K562 (cell line): ENCODE measurements around the gene CTPS2. TPM values are rescaled to one million over a fixed set of nuclear protein-coding genes. Genes with fewer than 3 reads are reported as not detected.

ENCODE experiments used
- ATF1 ChIP-seq, 2 experiments: fragments of 450-650 bp in 1 of 2; IDR thresholded peaks; 2 replicates each; pipeline ENCODE4 v1.6.1; 2016; ENCODE audit warnings: missing compliant biosample characterization in 1 of 2, missing genetic modification characterization in 1 of 2
- BACH1 ChIP-seq: fragments of 200-800 bp; sonication (Bioruptor generic); IDR thresholded peaks from 2 replicates; pipeline ENCODE4 v1.6.1; 2016; ENCODE audit warnings: missing genetic modification characterization, missing compliant biosample characterization
- CHD1 ChIP-seq: fragments of 200-600 bp; sonication (generic); IDR thresholded peaks from one replicate; pipeline ENCODE4 v1.6.1; 2012; ENCODE audit warnings: mild to moderate bottlenecking, moderate library complexity, low read length, inconsistent platforms
- CHD4 ChIP-seq: fragments of 200-600 bp; sonication (generic); IDR thresholded peaks from 3 replicates; pipeline ENCODE4 v1.6.1; 2012; ENCODE audit warnings: low read depth, mild to moderate bottlenecking, mixed read lengths, low read length, inconsistent platforms; ENCODE audit not compliant: insufficient read depth, insufficient replicate concordance, poor library complexity, severe bottlenecking
- ERF ChIP-seq: fragments of 450-650 bp; formaldehyde crosslinking; IDR thresholded peaks from 2 replicates; pipeline ENCODE4 v1.4.0; 2020; ENCODE audit warnings: mild to moderate bottlenecking, mixed read lengths
- GTF2F1 ChIP-seq: IDR thresholded peaks from 2 replicates; pipeline ENCODE4 v1.6.1; 2011; ENCODE audit warnings: low read depth, low read length, improper control_type of control experiment
- KLF16 ChIP-seq: IDR thresholded peaks from 2 replicates; pipeline ENCODE4 v1.6.1; 2016; ENCODE audit warnings: antibody characterized with exemption
- LEF1 ChIP-seq: fragments of 450-650 bp; IDR thresholded peaks from 2 replicates; pipeline ENCODE4 v1.6.1; 2016; ENCODE audit warnings: mild to moderate bottlenecking
- PML ChIP-seq: IDR thresholded peaks from 2 replicates; pipeline ENCODE4 v1.6.1; 2012; ENCODE audit warnings: low read length, inconsistent platforms
- RCOR1 ChIP-seq, 2 experiments: IDR thresholded peaks; 2 replicates each; pipeline ENCODE4 v1.6.1; 2012; ENCODE audit warnings: low read depth in 2 of 2, low read length in 2 of 2, borderline replicate concordance in 1 of 2, improper control_type of control experiment in 1 of 2
- RUNX1 ChIP-seq: sonication (generic); IDR thresholded peaks from 2 replicates; pipeline ENCODE4 v1.6.1; 2016; ENCODE audit warnings: antibody characterized with exemption, low read depth
- SP1 ChIP-seq: sonication (generic); formaldehyde crosslinking; IDR thresholded peaks from 2 replicates; pipeline ENCODE4 v1.8.1; 2022; ENCODE audit warnings: mild to moderate bottlenecking, missing genetic modification reagents
- ZBTB2 ChIP-seq: fragments of 450-650 bp; IDR thresholded peaks from 2 replicates; pipeline ENCODE4 v1.6.1; 2016; ENCODE audit warnings: antibody characterized with exemption
- ZFP1 ChIP-seq: fragments of 450-650 bp; formaldehyde crosslinking; IDR thresholded peaks from 2 replicates; pipeline ENCODE4 v1.4.0; 2020; ENCODE audit warnings: mild to moderate bottlenecking, mixed read lengths
- ZMIZ1 ChIP-seq, 2 experiments: fragments of 150-350 bp in 1 of 2; IDR thresholded peaks; 2 replicates each; pipeline ENCODE4 v1.6.1; 2012 to 2016; ENCODE audit warnings: low read depth in 2 of 2, low read length in 2 of 2, mild to moderate bottlenecking in 1 of 2, moderate library complexity in 1 of 2
- ZNF75A ChIP-seq: fragments of 450-650 bp; formaldehyde crosslinking; IDR thresholded peaks from 2 replicates; pipeline ENCODE4 v1.4.0; 2020; ENCODE audit warnings: mild to moderate bottlenecking
- ZNF778 ChIP-seq: fragments of 450-650 bp; formaldehyde crosslinking; IDR thresholded peaks from 2 replicates; pipeline ENCODE4 v1.4.0; 2020; ENCODE audit warnings: mild to moderate bottlenecking, moderate library complexity
- polyA plus RNA-seq, 8 experiments: library from polyadenylated mRNA; depleted of rRNA in 4 of 8; stranded (reverse) in 5 of 8; unstranded in 3 of 8; fragments of >200 nt; fragmentation: Nextera tagmentation in 2 of 8; fragmentation: Illumina TruSeq in 1 of 8; extraction: Ambion mirVana in 2 of 8; extraction: Trizol in 1 of 8; gene quantifications; 2 replicates each; pipeline versions ENCODE4 v1.2.1 to v1.2.3, GENCODE V29; 2011 to 2014; ENCODE audit warnings: inconsistent platforms in 1 of 8, missing spikeins in 1 of 8
- total RNA-seq, 7 experiments: library from RNA; depleted of rRNA in 6 of 7; stranded (reverse); fragments of >200 nt in 6 of 7; fragmentation: Illumina TruSeq in 2 of 7; extraction: Trizol in 2 of 7; gene quantifications; 2 replicates each; pipeline versions ENCODE4 v1.2.1 to v1.2.3, GENCODE V29; 2011 to 2021; ENCODE audit warnings: low replicate concordance in 1 of 7
- TF ChIP-seq, protein P1 (sequence below): sonication (generic); formaldehyde crosslinking; IDR thresholded peaks from 2 replicates; pipeline ENCODE4 v1.8.1; 2023; ENCODE audit warnings: mild to moderate bottlenecking, missing genetic modification reagents
- TF ChIP-seq, protein P2 (sequence below): fragments of 250-450 bp; sonication (Bioruptor Pico); IDR thresholded peaks from 2 replicates; pipeline ENCODE4 v1.4.0; 2020; ENCODE audit warnings: mild to moderate bottlenecking

The CTPS2 gene
- total and polyA plus RNA-seq, 9 of the 15 experiments (the other 6 are each of a cell fraction or from before 2014, with no cell fraction given), result 5.4 to 19.5 (median 14.1) TPM

- TF ChIP-seq BACH1 (no peak), SP1 (CRISPR knock-in tag) (peak; percentile 96), GTF2F1 (peak; percentile 45; the same call in 1 of the 2 replicates), CHD4 (no peak), KLF16 (no peak), RUNX1 (no peak), ZBTB2 (no peak), ZNF75A (no peak), RCOR1 (IDR thresholded peaks at IDR 0.05; ENCODE audit: borderline replicate concordance in 1 of 2, low read depth in 2 of 2, low read length in 2 of 2) (no peak), ZMIZ1 (IDR thresholded peaks at IDR 0.05; ENCODE audit: low read depth in 2 of 2, low read length in 2 of 2) (no peak), PML (peak; percentile 81; the same call in 1 of the 2 replicates), CHD1 (no peak), LEF1 (no peak), ZFP1 (no peak), ERF (CRISPR knock-in tag) (no peak), ZNF778 (CRISPR knock-in tag) (no peak), ATF1 (CRISPR knock-in tag; IDR thresholded peaks at IDR 0.05) (peak; percentile 83), ATF1 (tag; IDR thresholded peaks at IDR 0.05) (peak; percentile 99)
- TF ChIP-seq, protein P1, sequence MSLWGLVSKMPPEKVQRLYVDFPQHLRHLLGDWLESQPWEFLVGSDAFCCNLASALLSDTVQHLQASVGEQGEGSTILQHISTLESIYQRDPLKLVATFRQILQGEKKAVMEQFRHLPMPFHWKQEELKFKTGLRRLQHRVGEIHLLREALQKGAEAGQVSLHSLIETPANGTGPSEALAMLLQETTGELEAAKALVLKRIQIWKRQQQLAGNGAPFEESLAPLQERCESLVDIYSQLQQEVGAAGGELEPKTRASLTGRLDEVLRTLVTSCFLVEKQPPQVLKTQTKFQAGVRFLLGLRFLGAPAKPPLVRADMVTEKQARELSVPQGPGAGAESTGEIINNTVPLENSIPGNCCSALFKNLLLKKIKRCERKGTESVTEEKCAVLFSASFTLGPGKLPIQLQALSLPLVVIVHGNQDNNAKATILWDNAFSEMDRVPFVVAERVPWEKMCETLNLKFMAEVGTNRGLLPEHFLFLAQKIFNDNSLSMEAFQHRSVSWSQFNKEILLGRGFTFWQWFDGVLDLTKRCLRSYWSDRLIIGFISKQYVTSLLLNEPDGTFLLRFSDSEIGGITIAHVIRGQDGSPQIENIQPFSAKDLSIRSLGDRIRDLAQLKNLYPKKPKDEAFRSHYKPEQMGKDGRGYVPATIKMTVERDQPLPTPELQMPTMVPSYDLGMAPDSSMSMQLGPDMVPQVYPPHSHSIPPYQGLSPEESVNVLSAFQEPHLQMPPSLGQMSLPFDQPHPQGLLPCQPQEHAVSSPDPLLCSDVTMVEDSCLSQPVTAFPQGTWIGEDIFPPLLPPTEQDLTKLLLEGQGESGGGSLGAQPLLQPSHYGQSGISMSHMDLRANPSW (CRISPR knock-in tag), result 0 out of 2 replicates have a peak, but pooled peaks have one; percentile 80
- TF ChIP-seq, protein P2, sequence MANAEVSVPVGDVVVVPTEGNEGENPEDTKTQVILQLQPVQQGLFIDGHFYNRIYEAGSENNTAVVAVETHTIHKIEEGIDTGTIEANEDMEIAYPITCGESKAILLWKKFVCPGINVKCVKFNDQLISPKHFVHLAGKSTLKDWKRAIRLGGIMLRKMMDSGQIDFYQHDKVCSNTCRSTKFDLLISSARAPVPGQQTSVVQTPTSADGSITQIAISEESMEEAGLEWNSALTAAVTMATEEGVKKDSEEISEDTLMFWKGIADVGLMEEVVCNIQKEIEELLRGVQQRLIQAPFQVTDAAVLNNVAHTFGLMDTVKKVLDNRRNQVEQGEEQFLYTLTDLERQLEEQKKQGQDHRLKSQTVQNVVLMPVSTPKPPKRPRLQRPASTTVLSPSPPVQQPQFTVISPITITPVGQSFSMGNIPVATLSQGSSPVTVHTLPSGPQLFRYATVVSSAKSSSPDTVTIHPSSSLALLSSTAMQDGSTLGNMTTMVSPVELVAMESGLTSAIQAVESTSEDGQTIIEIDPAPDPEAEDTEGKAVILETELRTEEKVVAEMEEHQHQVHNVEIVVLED (CRISPR knock-in tag), result peak; percentile 65
Measured at GRCh38 chrX:16719334-16720084, 7.0 kb upstream of the CTPS2 start, which contains the start of gene SYAP1 (continued).
